ENCODE measurements around the gene GNL1.

GRCh38 chr6:30560930-30561329 lies 4.6 kb upstream of the GNL1 start:
- TF ChIP-seq CTCF (IDR thresholded peaks at IDR 0.05; ENCODE audit: insufficient read depth, low read length, poor library complexity, severe bottlenecking) = no peak
- no peak for TF ChIP-seq EZH2phosphoT487 (conservative IDR thresholded peaks at IDR 0.05; ENCODE audit: low read length)

Data from SU-DHL-6 (cell line).